Naive B cell (primary cell): Measurements from ENCODE around the gene FAM222B. TPM values are rescaled to one million over a fixed set of nuclear protein-coding genes. Genes with fewer than 3 reads are reported as not detected.

Experiments used
- ATAC-seq, 2 donors: fragments of 150-1000 bp; cut with Tn5 transposase; 2 replicates each; pipeline ENCODE4 v1.10.0; 2021; ENCODE audit warnings: low read depth in 2 of 2, mild to moderate bottlenecking in 2 of 2, moderate library complexity in 2 of 2
- DNase-seq: peaks from one replicate; pipeline ENCODE4 v3.0.0; 2022
- H3K27ac Mint-ChIP-seq, 6 donors: one replicate each; pipeline ENCODE4 v1.8.0; 2020 to 2022; ENCODE audit warnings: mild to moderate bottlenecking in 6 of 6, mixed read lengths in 6 of 6, moderate library complexity in 5 of 6, inconsistent platforms in 2 of 6
- H3K27me3 Mint-ChIP-seq, 3 donors: one replicate each; pipeline ENCODE4 v1.8.0; 2021 to 2022; ENCODE audit warnings: mixed read lengths in 3 of 3, mild to moderate bottlenecking in 1 of 3
- H3K36me3 Mint-ChIP-seq, 2 donors: one replicate each; pipeline ENCODE4 v1.8.0; 2020 to 2022; ENCODE audit warnings: mixed read lengths in 2 of 2, inconsistent platforms in 1 of 2, mild to moderate bottlenecking in 1 of 2
- H3K4me1 Mint-ChIP-seq, 3 donors: one replicate each; pipeline ENCODE4 v1.8.0; 2020 to 2022; ENCODE audit warnings: mixed read lengths in 3 of 3, inconsistent platforms in 1 of 3, mild to moderate bottlenecking in 1 of 3, moderate library complexity in 1 of 3
- H3K4me3 Mint-ChIP-seq, 8 donors: one replicate each; pipeline ENCODE4 v1.8.0; 2020 to 2022; ENCODE audit warnings: mild to moderate bottlenecking in 8 of 8, mixed read lengths in 8 of 8, moderate library complexity in 8 of 8, inconsistent platforms in 2 of 8
- H3K9me3 Mint-ChIP-seq, 7 donors: one replicate each; pipeline ENCODE4 v1.8.0; 2020 to 2022; ENCODE audit warnings: mixed read lengths in 7 of 7, mild to moderate bottlenecking in 5 of 7, inconsistent platforms in 2 of 7, moderate library complexity in 1 of 7
- polyA plus RNA-seq, 6 donors: library from polyadenylated mRNA; unstranded; fragments of 300-500 nt; fragmentation: Illumina TruSeq; gene quantifications; one replicate each; pipeline ENCODE4 v1.2.3, GENCODE V29; 2021; ENCODE audit warnings: low read depth in 6 of 6

FAM222B gene
- polyA plus RNA-seq, 6 donors from 2014 or later, result 6.6 to 19.4 (median 8.2) TPM

DNA sequence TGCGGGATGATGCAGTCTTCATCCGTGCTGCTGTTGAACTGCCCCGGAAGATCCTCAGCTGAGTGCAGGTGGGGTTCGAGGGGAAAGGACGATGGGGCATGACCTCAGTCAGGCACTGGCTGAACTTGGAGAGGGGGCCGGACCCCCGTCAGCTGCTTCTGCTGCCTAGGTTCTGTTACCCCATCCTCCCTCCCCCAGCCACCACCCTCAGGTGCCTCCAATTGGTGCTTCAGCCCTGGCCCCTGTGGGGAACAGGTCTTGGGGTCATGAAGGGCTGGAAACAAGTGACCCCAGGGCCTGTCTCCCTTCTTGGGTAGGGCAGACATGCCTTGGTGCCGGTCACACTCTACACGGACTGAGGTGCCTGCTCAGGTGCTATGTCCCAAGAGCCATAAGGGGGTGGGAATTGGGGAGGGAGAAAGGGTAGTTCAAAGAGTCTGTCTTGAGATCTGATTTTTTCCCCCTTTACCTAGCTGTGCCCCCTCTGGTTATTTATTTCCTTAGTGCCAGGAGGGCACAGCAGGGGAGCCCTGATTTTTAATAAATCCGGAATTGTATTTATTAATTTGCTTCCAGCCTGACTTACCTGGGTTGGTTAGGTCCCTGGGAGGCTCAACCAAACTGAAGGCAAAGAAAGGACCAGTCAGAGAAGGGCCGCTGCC is 92.9 kb downstream of the FAM222B start:
- no peaks in the 10 kb centered on the region for H3K27me3 Mint-ChIP-seq
- peak overlapping the region in 2 of 8 donors; percentile 47 to 77 for H3K4me3 Mint-ChIP-seq
- peak overlapping the region in 5 of 6 donors; percentile 26 to 92 (median 67) for H3K27ac Mint-ChIP-seq

GRCh38 chr17:28748852-28749515 is 93.6 kb downstream of the FAM222B start:
- ATAC-seq, result no peak
- no peaks in the 10 kb centered on the region for H3K36me3 Mint-ChIP-seq
- H3K27ac Mint-ChIP-seq, result peak overlapping the region in 3 of 6 donors; percentile 67 to 80 (median 72)
- no peaks in the 10 kb centered on the region for H3K27me3 Mint-ChIP-seq
- peak overlapping the region in 1 of 8 donors; percentile 77 for H3K4me3 Mint-ChIP-seq
- no peaks in the 10 kb centered on the region for H3K9me3 Mint-ChIP-seq
- no peak for DNase-seq
- H3K4me1 Mint-ChIP-seq, result peaks cover 30 to 56% (median 36%) of the 10 kb centered on the region in 3 donors

More for the DNA sequence above, 92.9 kb downstream of the FAM222B start:
- ATAC-seq (peak in 1 of 2 donors; percentile 2), DNase-seq (no peak)
- H3K4me1 Mint-ChIP-seq, result peaks cover 30 to 56% (median 36%) of the 10 kb centered on the region in 3 donors
- H3K36me3 Mint-ChIP-seq, result no peaks in the 10 kb centered on the region
- no peaks in the 10 kb centered on the region for H3K9me3 Mint-ChIP-seq

DNA sequence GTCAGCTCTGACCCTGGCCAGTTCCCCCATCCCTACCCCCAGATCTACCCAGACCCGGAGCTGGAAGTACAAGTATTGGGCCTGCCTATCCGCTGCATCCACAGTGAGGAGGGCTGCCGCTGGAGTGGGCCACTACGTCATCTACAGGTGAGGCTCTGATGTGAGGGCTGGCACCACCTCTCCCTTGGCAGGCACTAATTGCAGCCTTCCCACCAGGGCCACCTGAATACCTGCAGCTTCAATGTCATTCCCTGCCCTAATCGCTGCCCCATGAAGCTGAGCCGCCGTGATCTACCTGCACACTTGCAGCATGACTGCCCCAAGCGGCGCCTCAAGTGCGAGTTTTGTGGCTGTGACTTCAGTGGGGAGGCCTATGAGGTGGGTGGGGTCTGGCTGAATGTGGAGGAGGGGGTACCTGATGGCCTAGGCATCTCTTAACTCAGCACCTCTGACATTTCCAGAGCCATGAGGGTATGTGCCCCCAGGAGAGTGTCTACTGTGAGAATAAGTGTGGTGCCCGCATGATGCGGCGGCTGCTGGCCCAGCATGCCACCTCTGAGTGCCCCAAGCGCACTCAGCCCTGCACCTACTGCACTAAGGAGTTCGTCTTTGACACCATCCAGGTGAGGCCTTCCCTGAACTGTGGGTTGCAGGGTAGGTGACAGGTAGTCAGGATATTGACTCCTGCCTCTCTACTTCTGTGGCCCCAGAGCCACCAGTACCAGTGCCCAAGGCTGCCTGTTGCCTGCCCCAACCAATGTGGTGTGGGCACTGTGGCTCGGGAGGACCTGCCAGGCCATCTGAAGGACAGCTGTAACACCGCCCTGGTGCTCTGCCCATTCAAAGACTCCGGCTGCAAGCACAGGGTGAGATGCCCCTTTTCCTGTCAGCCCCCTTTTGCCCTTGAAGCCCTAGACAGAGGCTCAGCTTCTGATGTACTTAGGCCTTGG is 94.5 kb downstream of the FAM222B start:
- Mint-ChIP-seq H3K9me3 (no peaks in the 10 kb centered on the region), H3K27ac (peak overlapping the region in 5 of 6 donors; percentile 47 to 92 (median 72)), H3K27me3 (no peaks in the 10 kb centered on the region), H3K36me3 (no peaks in the 10 kb centered on the region), H3K4me1 (peaks cover 32 to 59% (median 38%) of the 10 kb centered on the region in 3 donors), H3K4me3 (peak overlapping the region in 4 of 8 donors; percentile 9 to 77 (median 46))
- no peak for DNase-seq
- no peak for ATAC-seq

- Mint-ChIP-seq H3K4me1 (peaks cover 34 to 61% (median 47%) of the 10 kb centered on the region in 3 donors), H3K36me3 (no peaks in the 10 kb centered on the region), H3K9me3 (no peaks in the 10 kb centered on the region), H3K27me3 (no peaks in the 10 kb centered on the region), H3K4me3 (peak overlapping the region in 6 of 8 donors; percentile 35 to 95 (median 91)), H3K27ac (peak overlapping the region in 4 of 6 donors; percentile 47 to 99 (median 69))
- ATAC-seq (no peak), DNase-seq (no peak)
Measured at GRCh38 chr17:28747051-28747691, 95.4 kb downstream of the FAM222B start.

GRCh38 chr17:28746611-28747050 is 96.0 kb downstream of the FAM222B start:
- no peak for ATAC-seq
- DNase-seq, result no peak
- Mint-ChIP-seq H3K4me3 (peak overlapping the region; percentile 72 to 96 (median 92)), H3K9me3 (no peaks in the 10 kb centered on the region), H3K27ac (peak overlapping the region; percentile 64 to 99 (median 82)), H3K27me3 (no peaks in the 10 kb centered on the region), H3K4me1 (peaks cover 39 to 65% (median 52%) of the 10 kb centered on the region in 3 donors), H3K36me3 (no peaks in the 10 kb centered on the region)

- Mint-ChIP-seq H3K36me3 (no peaks in the 10 kb centered on the region), H3K27ac (peak overlapping the region; percentile 38 to 99 (median 87)), H3K27me3 (no peaks in the 10 kb centered on the region), H3K9me3 (no peaks in the 10 kb centered on the region), H3K4me1 (peaks cover 46 to 71% (median 60%) of the 10 kb centered on the region in 3 donors), H3K4me3 (peak overlapping the region; percentile 72 to 96 (median 93))
- DNase-seq (no peak), ATAC-seq (no peak)
Measured at GRCh38 chr17:28745786-28746411, 96.7 kb downstream of the FAM222B start.

DNA sequence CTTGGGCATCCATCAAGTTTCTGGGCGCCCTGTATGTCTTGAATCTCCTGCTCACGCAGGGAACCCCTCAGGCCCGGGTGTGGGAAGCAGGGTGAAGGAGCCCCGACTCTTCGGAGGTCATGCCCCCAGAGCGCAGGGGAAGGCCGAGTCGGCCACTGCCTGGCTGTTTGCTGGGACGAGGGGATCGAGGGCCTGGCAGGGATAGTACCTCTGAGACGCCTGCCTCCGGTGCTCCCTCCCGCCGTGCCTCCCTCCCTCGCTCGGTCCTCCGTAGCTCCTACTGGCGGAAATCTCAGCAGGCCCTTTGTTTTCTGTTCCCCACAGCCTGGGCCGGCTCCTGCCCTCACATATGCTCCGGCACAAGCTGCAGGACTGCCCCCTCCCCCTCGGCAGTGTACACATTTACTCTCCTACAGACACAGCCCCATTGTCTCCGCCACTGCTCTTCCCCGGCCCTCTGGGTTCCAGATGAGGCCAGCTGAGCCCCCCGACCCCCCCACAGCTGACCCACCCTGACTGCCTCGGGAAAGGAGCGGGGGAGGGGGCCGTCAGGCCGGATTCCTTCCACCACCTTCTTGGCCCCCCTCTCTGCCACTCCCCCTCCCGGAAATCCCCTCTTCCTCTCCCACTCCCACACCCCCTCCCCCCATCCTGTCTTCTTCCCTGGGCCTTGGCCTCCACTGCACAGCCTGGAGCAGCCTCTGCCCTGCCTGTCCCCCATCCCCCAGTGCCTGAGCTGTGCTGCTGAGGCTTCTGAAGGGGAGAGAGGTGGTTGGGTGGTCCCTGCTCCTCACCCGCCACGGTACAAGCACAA is 97.4 kb downstream of the FAM222B start:
- no peaks in the 10 kb centered on the region for H3K9me3 Mint-ChIP-seq
- H3K4me3 Mint-ChIP-seq, result peak overlapping the region; percentile 72 to 96 (median 93)
- no peaks in the 10 kb centered on the region for H3K36me3 Mint-ChIP-seq
- ATAC-seq (no peak), DNase-seq (peak; percentile 33)
- H3K4me1 Mint-ChIP-seq, result peaks cover 53 to 74% (median 67%) of the 10 kb centered on the region in 3 donors
- H3K27ac Mint-ChIP-seq, result peak overlapping the region; percentile 94 to 99 (median 97)
- no peaks in the 10 kb centered on the region for H3K27me3 Mint-ChIP-seq

DNA sequence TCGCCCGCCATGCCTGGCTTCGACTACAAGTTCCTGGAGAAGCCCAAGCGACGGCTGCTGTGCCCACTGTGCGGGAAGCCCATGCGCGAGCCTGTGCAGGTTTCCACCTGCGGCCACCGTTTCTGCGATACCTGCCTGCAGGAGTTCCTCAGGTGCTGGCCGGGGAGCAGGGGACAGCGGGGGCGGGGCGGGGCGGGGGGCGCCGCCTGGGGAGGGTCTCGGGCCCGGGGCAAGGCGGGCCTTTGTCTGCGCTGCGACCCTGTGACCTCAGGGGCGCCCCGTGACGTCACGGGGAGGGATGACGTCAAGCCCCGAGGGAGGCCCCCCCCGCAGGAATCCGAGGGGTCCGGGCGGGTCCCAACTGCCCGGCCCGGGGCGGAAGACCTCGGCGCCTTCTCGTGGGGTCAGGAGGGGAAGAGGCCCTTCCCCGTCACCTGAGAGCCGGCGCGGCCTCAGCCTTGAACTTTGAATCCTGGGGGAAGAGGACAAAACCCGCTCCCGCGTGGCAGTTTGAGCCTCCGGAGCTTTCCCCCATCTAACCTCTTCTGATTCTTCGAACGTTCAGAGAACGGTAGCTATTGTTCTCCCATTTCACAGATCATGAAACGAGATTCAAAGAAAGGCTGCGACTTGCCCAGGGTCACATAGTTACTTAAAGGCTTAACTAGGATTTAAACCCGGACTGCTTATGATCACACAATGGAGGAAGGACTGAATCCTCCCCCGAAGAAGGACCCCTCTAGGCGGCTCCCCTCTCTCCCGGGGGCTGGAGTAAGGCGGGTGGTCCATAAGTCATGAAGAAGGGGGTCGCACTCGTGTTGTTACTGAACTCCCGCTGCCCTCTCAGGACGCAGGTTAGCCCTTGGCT is 98.3 kb downstream of the FAM222B start:
- peaks cover 57 to 76% (median 73%) of the 10 kb centered on the region in 3 donors for H3K4me1 Mint-ChIP-seq
- H3K27me3 Mint-ChIP-seq, result no peaks in the 10 kb centered on the region
- peak overlapping the region; percentile 94 to 99 (median 97) for H3K27ac Mint-ChIP-seq
- peak; percentile 59 for DNase-seq
- H3K4me3 Mint-ChIP-seq, result peak overlapping the region; percentile 72 to 96 (median 93)
- H3K36me3 Mint-ChIP-seq, result no peaks in the 10 kb centered on the region
- peaks cover 0 to 2% (median 0%) of the 10 kb centered on the region in 7 donors for H3K9me3 Mint-ChIP-seq
- peak; percentile 35 to 48 for ATAC-seq

DNA sequence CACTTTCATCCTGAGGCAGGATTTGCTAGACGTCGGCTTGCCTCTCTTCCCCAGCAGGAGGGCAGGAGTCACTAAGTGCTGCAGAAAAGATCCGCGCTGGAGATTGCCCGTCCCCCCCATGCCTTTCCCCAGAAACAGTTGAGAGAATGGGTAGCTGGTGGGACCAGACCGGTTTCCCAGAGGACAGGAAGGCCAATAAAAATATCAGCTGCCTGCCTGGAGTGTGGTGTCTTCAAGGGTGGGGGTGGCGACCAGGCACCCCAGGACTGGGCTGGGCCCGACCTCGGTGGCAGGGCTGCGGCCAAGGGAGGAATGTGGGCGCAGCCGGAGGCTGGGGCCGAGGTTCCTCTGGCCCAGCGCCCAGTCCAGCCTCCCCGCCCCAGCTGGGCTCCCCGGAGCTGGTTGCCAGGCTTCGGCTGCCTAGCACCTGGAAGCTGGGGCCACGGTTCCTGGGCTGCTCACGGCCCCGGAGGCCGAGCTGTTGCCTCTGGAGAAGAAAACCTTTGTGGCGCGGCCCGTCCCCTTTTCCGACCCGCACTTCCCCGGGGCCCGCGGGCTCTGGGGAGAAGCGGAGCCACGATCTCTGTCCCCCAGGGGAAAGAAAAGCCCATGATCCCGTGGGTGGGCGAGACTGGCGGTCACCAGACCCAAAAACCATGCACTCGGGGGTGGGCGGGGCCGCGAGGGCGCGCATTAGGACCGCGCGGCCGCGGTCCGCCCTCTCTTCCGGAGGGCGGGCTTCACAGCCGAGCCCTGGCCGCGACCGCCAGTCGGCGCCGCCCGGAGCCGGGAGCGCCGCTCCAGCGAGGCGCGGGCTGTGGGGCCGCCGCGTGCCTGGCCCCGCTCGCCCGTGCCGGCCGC is 99.1 kb downstream of the FAM222B start, which contains the start of gene TRAF4:
Gene TRAF4, plus strand, starts transcription at position 769 of the 861 bp plus-strand sequence. CDS start 102 bp downstream, outside the sequence.
- peak within 1 kb of the TSS; percentile 72 to 96 (median 93) for H3K4me3 Mint-ChIP-seq
- peaks cover 0 to 2% (median 0%) of the 10 kb centered on the region in 7 donors for H3K9me3 Mint-ChIP-seq
- H3K27ac Mint-ChIP-seq, result peak within 1 kb of the TSS; percentile 96 to 100 (median 98)
- H3K4me1 Mint-ChIP-seq, result peaks cover 58 to 76% (median 75%) of the 10 kb centered on the region in 3 donors
- no peaks in the 10 kb centered on the region for H3K27me3 Mint-ChIP-seq
- ATAC-seq (peak; percentile 70 to 72), DNase-seq (peak; percentile 87)
- H3K36me3 Mint-ChIP-seq, result peaks cover 0 to 2% of the 10 kb centered on the region in 2 donors
